GM21737 (cell line): ENCODE measurements around the gene PM20D2.
"Not testable (repeated sequence)": the region's sequence is repeated elsewhere in the genome, so short reads cannot be mapped to it uniquely, and the experiment has no call there.

Experiments used
- ATAC-seq: cut with Tn5 transposase; IDR thresholded peaks from one replicate; pipeline ENCODE4 v1.9.1; 2021; ENCODE audit warnings: mild to moderate bottlenecking, moderate library complexity; ENCODE audit not compliant: unreplicated experiment

PM20D2 gene

GRCh38 chr6:89145956-89146717 is at the start of gene PM20D2:
Gene PM20D2, plus strand, starts transcription at chr6:89146055. Its CDS starts 90 bp downstream, at chr6:89146145.
- ATAC-seq, result peak; percentile 66

- ATAC-seq, result no peak
Observed at GRCh38 chr6:89098461-89098860, 47.4 kb upstream of the PM20D2 start.

- ATAC-seq, result no peak
Observed at GRCh38 chr6:89100114-89100513, 45.7 kb upstream of the PM20D2 start.

GRCh38 chr6:89110284-89110683 is 35.6 kb upstream of the PM20D2 start:
- no peak for ATAC-seq

- ATAC-seq, result no peak
Observed at GRCh38 chr6:89111933-89112332, 33.9 kb upstream of the PM20D2 start.

- no peak for ATAC-seq
Observed at GRCh38 chr6:89116702-89117101, 29.2 kb upstream of the PM20D2 start.

- peak; percentile 61 for ATAC-seq
Observed at GRCh38 chr6:89117211-89118108, 28.4 kb upstream of the PM20D2 start, which contains the start of gene SRSF12. Gene SRSF12, minus strand, starts transcription at chr6:89118071. Its CDS starts 184 bp downstream, at chr6:89117887.

- ATAC-seq, result no peak
Observed at GRCh38 chr6:89118931-89119330, 26.9 kb upstream of the PM20D2 start.

- no peak for ATAC-seq
Observed at GRCh38 chr6:89120371-89120770, 25.5 kb upstream of the PM20D2 start.

- no peak for ATAC-seq
Observed at GRCh38 chr6:89121934-89122333, 23.9 kb upstream of the PM20D2 start.

- ATAC-seq, result no peak
Observed at GRCh38 chr6:89122625-89123024, 23.2 kb upstream of the PM20D2 start.

- not testable (repeated sequence) for ATAC-seq
Observed at GRCh38 chr6:89128256-89128671, 17.6 kb upstream of the PM20D2 start.

GRCh38 chr6:89131599-89131998 is 14.3 kb upstream of the PM20D2 start:
- no peak for ATAC-seq

GRCh38 chr6:89132057-89132456 is 13.8 kb upstream of the PM20D2 start:
- no peak for ATAC-seq

- no peak for ATAC-seq
Observed at GRCh38 chr6:89133981-89134380, 11.9 kb upstream of the PM20D2 start.

GRCh38 chr6:89134723-89135122 is 11.1 kb upstream of the PM20D2 start:
- no peak for ATAC-seq

- no peak for ATAC-seq
Observed at GRCh38 chr6:89138173-89138572, 7.7 kb upstream of the PM20D2 start.

GRCh38 chr6:89139509-89140346 is 6.1 kb upstream of the PM20D2 start:
- no peak for ATAC-seq

GRCh38 chr6:89140347-89141156 is 5.3 kb upstream of the PM20D2 start:
- no peak for ATAC-seq

- ATAC-seq, result no peak
Observed at GRCh38 chr6:89144354-89144906, 1.4 kb upstream of the PM20D2 start.
